Measurements from ENCODE around the gene FCN3.
"Not testable (repeated sequence)": the region's sequence is repeated elsewhere in the genome, so short reads cannot be mapped to it uniquely, and the experiment has no call there.

FCN3 gene

DNA sequence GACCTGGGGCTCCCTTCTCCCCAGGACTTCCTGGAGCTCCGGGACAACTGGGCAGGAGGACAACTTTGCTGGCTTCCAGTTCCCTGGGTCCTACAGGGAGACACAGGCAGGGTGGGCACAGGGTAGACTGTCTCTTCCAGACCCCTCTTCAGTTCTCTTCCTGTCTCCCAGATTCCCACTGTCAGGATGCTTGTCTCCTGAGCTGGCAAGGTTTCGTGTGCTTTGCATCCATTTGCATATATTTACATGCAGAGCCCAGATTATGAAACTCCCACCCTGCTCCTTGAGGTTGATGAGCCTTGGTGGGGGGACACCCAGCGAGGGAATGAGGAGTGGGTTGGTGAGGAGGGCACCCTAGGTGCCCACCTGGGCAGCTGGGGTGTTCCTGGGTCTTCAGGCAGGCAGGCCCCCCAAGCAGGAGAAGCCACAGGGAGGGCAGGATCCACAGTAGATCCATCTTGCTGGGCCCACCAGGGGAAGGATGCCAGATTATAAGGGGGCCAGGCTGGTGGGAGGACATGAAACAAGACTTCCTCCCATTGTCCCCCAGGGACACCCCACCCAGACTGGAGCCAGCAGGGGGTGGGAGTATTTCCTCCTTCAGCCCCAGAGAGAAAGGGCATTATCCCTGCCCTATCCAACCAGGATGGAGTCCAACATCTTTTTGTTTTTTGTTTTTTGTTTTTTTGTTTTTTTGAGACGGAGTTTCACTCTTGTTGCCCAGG lies at the start of gene FCN3:
Gene FCN3 (minus strand): TSS at position 463 of the 725 bp plus-strand sequence. CDS start 6 bp downstream, at position 457.
- no peak for DNase-seq (ENCODE audit: low read depth)

GRCh38 chr1:27423709-27424108 lies 49.1 kb upstream of the FCN3 start:
- no peak for DNase-seq (ENCODE audit: low read depth)

DNA sequence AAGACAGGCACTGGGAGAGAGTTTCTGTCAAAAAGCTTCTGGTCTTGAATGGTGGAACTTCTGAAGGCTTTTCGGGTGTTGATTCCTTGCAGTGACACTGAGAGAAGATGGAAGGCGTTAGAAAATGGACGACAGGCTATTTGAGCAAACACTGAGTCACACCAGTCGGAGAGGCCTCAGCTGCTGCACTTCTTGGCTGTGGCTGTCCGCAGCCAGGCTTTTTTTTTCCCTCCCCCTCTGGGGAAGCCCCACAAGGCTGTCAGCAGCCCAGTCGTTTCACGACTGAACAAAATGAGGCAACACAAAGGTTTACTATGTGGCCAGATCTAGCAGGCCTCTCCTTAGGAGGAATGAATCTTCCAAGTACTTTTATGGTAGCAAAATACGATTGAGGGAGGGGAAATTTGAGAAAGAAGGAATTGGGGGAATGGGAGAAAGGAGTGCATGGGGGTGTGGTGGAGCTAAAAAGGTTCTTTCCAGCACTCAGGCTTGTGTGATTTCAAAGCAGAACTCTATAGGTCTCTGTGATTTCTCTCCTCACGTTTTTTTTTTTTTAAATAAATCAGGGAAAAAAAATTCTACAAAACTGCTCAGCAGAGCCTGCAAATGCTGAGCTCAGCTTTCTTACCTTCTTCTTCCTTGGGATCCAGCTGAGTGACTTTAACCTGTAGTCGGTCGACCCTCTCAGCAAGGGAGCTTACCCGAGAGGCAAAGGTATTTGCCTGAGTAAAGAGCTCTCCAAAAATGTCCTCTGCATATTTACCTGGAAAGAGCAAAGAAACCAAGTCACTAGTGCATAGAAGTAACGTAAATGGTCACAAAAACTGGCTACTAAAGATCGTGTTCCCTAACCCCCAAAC lies 43.9 kb upstream of the FCN3 start:
- DNase-seq (ENCODE audit: low read depth): peak; percentile 96

DNA sequence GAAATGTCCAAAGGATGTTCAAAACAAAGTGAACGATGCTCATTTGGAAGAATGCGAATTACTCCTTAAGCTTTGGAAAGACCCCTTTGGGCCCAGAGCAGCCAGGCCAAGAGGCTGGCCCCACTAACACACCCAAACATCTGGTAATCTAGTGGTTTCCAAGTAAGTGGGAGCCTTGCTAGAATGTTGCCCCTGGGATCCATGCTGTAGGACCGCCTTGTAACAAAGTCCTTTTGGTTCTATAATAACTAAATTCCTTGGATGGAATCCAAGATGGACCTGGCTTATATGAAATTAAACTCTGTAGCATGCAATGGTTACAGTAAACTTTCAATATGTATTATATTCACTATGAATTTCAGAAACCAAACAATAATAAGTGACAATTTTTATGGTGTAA lies 43.1 kb upstream of the FCN3 start:
- no peak for DNase-seq (ENCODE audit: low read depth)

DNA sequence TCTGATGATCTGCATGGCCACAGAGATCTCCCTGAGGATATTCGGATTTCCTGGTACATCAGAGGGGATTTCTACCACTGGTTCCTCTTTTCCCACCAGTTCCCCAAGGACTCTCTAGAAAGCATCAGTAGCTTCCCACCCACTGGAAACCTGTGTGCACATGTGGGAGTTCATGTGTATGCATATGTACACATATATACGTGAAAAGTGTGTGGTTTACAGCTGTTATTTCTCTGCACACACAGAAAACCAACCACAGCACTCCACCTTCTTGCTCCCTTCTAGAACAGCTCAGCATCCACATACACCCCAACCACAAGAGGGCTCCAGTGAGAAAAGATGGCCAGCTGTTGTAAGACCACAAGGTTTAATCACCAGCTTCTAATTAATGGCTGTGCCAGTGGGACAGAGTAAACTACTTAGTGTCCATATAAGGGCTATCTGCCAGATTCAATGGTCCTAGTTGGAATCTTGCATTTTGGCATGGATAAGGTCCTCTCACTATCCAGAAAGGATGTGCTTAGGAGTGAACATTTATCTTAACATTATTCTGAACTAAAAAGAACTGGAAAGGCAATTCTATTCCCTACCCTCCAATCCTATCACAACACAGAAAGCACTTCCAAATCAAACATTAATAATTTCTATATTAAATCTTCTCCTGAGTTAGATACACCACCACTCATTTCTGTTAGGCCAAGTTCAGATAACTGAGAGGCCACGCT lies 41.9 kb upstream of the FCN3 start:
- DNase-seq (ENCODE audit: low read depth): peak; percentile 82

DNA sequence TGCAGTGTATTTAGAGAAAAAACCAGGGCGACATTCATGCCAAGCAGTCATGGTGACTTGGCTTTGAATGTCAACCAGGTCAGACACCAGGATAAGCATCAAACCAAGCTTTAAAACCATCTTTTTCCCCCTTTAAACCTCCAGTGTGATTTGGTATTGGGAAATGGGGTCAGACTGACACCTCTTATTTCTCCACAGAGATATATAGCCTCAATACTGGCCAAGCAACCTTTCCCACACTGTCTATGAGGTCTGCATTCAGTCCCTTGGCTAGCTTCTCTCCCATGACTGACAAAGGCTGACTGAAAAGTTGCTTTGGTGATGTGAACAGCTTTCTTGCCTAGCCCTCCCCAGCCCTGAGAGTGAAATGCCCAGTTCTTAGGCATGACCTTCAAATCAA lies 39.5 kb upstream of the FCN3 start:
- DNase-seq (ENCODE audit: low read depth): no peak

- no peak for DNase-seq (ENCODE audit: low read depth)
Measured at GRCh38 chr1:27413004-27413403, 38.4 kb upstream of the FCN3 start.

- DNase-seq (ENCODE audit: low read depth): no peak
Measured at GRCh38 chr1:27412502-27412901, 37.9 kb upstream of the FCN3 start.

DNA sequence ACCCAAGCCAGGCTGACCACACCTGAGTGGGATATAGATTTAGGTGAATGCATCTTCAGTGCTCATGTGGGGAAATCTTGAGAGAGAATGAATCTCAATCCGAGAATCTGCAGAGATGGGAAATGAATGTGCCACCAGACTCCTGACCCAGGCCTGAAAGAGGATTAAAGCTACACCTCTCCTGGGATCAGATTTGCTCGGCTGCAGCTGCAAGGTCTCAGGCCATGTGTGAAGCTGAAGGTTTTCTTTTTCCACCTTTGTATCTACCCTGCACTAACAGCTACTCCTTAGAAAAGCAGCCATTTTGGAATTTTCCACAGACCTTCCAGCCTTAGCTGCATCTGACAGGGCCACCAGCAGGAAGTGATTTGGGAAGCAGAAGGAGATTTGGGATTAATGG lies 36.1 kb upstream of the FCN3 start:
- no peak for DNase-seq (ENCODE audit: low read depth)

DNA sequence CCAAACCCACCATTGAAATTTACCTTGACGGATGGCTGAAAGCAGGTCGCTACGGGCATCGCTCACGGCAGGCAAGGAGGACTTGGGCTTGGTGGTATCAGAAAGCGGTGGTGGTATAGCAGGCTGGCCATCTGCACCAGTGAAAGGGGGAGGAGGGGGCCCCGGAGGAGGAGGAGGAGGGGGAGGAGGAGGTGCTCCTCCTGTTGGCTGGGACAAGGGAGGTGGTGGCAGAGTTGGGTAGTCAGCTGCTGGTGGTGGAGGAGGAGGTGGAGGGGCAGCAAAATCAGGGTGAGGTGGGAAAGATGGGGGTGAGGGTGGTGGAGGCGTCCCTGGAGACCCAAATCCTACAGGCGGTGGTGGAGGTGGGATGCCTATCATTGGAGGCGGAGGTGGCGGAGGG lies 35.0 kb upstream of the FCN3 start:
- no peak for DNase-seq (ENCODE audit: low read depth)

DNA sequence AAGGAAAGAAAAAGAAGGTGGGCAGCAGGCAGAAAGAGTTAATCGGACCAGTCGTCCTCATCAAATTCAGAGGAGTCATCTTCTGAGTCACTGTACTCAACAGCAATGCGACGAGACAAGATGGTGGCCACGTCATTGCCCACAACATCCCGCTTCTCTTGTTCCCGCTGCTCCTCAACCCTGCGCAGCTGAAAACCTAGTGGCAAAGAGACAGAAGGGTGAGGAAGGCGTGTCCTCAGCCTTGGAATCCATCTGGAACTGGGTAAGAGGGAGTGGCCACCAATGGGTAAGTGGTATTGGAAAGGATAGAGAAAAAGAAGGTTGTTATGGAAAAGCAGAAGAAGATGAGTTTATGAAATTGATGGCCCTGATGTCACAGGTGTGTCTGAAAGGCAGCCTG lies 33.5 kb upstream of the FCN3 start:
- no peak for DNase-seq (ENCODE audit: low read depth)

- DNase-seq (ENCODE audit: low read depth): not testable (repeated sequence)
Measured at GRCh38 chr1:27406791-27407190, 32.2 kb upstream of the FCN3 start.

GRCh38 chr1:27406362-27406680 lies 31.7 kb upstream of the FCN3 start:
- no peak for DNase-seq (ENCODE audit: low read depth)

DNA sequence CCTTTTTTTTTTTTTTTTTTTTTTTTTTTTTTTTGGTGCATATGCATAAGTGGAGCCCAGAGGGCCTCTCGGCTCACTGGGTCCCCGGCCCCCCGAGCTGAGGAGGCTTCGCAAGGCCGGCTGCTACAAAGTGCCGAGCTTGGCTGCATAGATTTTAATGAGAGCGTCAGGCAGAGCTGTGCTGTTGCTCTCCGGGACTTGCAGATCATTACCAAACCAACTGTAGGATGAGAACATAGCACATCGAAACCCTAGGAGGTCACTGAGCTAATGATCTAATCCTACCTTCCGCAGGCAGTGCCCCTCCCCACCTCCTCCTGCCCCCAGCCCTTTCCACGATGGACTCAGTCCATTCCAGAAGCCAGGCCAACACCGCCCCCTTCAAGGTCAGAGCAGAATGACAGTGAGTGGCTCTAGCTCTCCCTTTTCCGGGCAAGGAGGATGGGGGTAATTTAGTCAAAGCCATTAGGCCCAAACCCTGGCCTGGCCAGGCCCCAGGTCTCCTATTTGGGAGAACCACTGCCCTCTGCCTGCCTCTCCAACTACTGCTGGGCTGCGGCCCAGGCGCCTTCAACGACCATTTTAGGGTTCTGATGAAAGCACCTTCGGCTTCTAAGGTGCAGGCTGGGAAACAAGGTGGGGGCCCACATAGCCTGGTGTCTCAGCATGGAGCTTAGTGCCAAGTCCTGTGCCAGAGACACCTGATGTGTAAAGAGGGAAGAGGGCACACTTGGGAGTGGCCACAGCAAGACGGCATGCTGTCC lies 31.2 kb upstream of the FCN3 start:
- not testable (repeated sequence) for DNase-seq (ENCODE audit: low read depth)

- DNase-seq (ENCODE audit: low read depth): peak; percentile 76
Measured at GRCh38 chr1:27405074-27405473, 30.4 kb upstream of the FCN3 start.

DNA sequence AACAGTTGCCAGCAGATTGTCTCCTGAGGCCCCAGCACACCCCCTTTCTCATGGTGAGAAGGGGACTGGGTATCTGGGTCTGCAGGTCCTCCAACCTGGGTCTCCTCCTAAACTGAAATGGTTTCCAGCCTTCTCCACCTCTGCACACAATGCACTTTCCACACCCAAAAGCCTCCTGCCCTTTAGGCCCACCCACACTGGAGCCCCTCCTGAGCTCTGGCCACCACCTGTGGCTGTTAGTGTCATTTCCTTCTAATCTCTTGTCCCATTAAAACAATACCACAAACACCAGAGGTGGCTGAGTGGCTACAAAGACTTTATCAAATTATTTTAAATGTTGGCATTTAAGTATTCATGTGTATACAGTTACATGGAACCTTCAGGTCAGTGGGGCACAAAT lies 29.3 kb upstream of the FCN3 start:
- DNase-seq (ENCODE audit: low read depth): no peak

DNA sequence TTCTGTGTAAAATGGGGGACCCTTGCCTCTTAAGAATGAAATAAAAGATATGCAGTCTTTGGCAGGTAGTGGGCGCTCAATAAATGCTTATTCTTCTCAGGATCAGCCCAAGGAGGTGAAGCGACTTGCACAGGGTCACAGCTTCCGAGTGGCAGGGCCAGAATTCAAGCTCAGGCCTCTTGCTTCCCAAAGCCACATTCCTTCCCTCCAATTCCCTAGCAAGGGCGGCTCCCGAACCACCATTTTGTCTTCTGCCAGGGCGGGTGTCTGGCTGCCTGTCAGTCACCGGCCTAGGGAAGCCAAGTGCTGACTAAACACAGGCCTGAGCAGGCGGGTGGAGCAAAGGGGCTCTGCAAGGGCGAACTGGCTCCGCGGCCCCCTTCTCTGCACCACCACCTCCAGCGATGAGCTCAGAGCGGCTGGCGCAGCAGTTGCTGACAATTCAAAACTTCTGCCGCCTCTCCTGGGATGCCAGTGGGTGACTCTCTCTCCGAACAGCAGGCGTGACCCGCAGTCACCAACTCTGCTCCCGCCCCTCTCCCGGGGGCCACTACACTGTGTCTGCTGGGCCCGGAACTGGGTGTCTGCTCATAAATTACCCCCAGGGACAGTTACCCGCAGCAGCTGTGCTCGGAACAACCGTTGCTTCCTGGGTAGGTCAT lies 28.6 kb upstream of the FCN3 start:
- DNase-seq (ENCODE audit: low read depth): peak; percentile 63

DNA sequence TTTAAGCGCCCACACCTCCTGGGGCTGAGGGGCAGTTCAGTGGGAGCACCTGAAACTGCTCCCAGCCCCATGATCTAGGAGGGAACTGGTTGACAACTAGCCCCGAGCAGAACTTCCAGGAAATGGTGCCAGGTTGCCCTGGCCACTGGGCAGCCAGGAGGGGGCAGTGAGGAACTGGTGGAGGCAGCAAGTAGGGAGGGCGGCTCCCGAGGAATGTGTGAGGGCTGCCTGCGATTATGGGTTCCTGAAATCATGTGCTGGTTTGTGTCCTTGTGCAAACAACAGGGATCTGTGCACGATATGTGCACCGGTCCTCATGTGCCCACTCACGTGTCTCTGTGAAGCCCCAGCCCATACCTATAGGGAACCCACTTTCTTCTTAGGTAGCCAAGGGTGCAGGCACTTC lies 27.7 kb upstream of the FCN3 start:
- peak; percentile 68 for DNase-seq (ENCODE audit: low read depth)

DNA sequence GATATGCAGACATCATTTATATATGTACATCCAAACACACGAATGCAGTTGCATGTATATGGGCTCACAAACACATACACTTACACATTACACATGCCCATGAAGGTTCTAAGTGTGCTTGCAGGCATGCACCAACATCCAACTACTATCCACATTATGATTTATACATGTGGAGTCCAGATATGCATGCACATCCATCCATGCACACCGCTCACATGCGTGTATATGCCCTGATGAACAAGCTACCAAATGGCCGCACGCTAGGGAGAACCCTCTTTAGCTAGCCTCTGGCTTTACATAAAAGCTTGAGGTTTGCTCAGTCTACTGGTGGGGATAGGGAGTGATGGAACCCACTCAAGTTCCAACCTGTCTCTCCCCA lies 26.3 kb upstream of the FCN3 start:
- DNase-seq (ENCODE audit: low read depth): no peak

- no peak for DNase-seq (ENCODE audit: low read depth)
Measured at GRCh38 chr1:27400082-27400962, 25.7 kb upstream of the FCN3 start.
